Stimulated activated CD4-positive, alpha-beta T cell treated with anti-CD3 and anti-CD28 coated beads, Interleukin-2, amount 100 ng/mL, for 24 hours (primary cell): ENCODE data around the gene PTPN14.
"Not testable (repeated sequence)": the region's sequence is repeated elsewhere in the genome, so short reads cannot be mapped to it uniquely, and the experiment has no call there.

ENCODE experiments used
- DNase-seq, 2 donors: peaks; one replicate each; pipeline ENCODE4 v3.0.0-alpha.2; 2020

The PTPN14 gene

GRCh38 chr1:214540324-214540723 is 11.1 kb downstream of the PTPN14 start:
- no peak for DNase-seq

- no peak for DNase-seq
Observed at GRCh38 chr1:214538496-214538895, 12.9 kb downstream of the PTPN14 start.

DNA sequence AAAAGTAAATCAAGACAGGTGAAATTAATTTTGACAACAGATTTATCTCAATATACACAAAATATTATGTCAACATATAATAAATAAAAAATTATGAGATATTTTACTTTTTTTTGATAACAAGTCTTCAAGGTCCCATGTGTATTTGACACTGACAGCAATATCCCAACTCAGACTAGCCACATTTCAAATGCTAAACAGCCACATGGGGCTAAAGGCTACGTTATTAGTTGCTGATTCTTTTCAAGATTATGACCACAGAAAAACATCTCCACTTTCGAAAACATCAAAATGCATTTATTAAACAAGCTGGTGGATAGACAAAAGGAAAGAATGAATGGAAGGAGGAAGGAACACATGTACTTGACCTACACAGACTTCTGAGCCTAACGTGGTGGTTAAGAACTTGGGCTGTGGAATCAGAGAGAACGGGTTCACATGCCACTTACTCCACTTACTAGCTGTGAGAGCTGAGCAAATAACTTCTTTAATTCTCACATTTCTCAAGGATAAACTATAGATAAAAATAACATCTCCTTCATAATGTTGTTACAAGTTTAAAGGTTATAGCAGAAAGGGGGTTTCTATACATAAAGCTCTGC is 13.4 kb downstream of the PTPN14 start:
- DNase-seq, result no peak

DNA sequence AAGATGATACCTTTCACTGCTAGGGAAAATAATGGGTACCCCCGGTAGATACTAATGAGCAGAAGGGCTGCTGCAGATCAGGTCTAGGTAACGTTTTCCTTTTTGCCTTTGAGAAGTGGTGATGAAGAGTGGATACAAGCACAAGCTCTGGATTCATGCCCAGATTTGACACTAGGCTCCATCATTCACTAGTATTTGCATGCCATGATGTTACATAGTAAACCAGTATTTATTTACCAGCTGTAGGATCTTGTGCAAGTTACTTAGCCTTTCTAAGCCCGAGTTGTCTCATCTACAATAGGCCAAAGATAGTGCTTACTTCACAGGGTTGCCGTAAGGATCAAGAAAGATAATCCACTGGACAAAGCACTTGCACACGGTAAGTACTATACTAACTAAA is 14.2 kb downstream of the PTPN14 start:
- no peak for DNase-seq

DNA sequence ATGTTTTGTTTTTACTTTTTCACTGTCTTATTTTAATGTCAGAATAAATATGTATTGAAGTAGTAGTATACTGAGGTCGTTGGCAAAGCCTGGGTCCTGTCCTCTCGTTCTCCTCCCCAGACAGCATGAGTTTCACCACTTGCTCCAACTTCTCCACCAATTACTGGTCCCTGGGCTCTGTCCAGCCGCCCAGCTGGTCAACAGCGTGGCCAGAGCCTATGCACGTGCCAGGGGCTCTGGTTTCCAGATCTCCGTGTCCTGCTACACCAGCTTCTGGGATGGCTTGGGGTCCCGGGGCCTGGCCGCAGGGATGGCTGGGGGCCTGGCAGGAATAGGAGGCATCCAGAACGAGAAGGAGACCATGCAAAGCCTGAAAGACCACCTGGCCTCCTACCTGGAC is 19.3 kb downstream of the PTPN14 start:
- DNase-seq, result no peak

DNA sequence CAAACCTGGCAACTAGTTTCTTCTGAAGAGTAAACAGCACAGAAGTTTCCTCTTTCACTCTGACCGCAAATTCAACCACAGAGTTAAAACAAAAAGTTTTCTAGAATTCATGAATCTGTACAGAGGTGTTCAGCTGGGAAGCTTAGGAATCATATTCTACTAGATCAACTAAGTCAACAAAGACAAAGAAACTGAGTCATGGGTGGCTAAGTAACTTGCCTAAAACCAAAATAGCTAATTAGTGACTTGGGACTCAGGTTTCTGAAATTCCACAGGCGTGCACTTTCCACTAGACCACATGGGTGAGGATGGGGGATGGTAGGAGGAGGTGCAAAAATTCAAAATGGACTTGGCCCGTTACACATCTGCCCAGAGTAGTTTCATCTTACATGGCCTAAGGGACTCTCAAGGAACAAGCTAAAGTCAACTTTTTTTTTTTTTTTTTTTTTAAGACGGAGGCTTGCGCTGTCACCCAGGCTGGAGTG is 25.8 kb downstream of the PTPN14 start:
- DNase-seq, result no peak

DNA sequence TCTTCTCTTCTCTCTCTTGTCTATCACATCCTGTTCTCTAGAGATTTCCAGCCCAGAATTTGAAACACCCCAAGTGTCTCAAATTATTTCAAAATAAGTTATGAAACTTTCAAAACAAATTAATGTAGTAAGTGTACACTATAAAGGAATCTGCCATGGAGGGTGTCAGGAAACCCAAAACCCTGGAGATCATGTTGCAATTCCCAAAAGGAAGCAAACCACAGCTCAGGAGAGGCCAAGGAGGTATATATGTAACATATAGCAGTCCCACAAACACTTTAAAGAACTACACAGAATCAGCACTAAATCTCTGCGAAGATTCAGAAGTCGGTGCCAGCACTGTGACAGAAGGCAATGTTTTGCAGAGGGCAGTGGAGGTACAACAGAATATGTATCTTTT is 26.6 kb downstream of the PTPN14 start:
- no peak for DNase-seq

DNA sequence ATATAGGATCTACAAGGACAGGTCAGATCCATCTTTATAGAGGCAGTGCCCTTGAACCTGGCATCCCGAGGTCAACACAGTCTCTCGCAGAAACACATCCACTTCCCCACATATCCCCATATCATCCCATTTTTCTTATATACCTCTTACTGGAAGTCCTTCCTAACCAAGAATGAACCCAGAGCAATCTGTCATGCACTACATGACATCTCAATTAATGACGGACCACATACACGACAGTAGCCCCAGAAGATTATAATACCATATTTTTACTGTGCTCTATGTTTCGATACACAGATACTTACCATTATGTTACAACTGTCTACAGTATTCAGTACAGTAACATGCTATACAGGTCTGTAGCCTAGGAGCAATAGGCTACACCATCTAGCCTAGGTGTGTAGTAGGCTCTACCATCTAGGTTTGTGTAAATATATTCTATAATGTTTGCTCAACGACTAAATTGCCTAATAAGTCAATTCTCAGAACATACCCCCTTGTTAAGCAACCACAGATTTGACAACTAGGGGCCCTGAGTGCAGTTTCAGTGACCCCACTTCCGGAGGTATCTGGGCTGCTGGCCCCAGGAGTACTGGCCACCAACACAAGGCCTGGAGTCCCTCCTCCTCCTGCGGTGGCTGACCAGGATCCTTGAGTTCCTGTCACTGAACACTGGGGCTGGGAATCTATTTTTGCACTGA is 28.1 kb downstream of the PTPN14 start:
- no peak for DNase-seq

- DNase-seq, result not testable (repeated sequence)
Observed at GRCh38 chr1:214521458-214521857, 29.9 kb downstream of the PTPN14 start.

DNA sequence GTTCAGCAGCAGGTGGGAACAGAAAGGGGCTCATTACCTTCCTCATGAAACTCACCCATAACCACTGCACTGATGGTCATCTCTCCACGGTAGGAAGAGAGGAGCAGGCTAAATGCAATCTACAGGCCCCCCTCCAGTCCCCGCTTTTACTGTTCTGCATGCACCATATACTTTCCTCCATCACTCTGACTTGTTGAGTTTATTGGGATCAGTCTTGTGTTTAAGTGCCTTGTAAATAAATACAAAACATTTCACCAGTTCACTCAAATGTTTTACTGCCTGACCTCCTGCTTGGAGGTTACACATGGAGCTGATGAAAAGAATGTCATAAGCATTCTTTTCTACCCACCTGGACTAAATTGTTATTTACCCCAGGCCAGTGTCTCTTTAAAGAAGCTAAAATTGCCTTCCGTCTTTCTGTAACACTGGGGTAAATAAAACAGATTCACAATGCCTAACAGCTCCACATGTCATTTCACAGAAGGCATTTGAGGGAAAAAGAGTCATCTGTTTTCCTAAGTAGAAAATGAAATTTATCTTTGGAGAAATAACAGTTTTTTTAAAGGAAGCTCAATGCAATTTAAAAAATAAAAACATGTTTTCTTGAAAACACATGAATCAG is 30.7 kb downstream of the PTPN14 start:
- DNase-seq, result no peak

- no peak for DNase-seq
Observed at GRCh38 chr1:214518361-214518760, 33.0 kb downstream of the PTPN14 start.

DNA sequence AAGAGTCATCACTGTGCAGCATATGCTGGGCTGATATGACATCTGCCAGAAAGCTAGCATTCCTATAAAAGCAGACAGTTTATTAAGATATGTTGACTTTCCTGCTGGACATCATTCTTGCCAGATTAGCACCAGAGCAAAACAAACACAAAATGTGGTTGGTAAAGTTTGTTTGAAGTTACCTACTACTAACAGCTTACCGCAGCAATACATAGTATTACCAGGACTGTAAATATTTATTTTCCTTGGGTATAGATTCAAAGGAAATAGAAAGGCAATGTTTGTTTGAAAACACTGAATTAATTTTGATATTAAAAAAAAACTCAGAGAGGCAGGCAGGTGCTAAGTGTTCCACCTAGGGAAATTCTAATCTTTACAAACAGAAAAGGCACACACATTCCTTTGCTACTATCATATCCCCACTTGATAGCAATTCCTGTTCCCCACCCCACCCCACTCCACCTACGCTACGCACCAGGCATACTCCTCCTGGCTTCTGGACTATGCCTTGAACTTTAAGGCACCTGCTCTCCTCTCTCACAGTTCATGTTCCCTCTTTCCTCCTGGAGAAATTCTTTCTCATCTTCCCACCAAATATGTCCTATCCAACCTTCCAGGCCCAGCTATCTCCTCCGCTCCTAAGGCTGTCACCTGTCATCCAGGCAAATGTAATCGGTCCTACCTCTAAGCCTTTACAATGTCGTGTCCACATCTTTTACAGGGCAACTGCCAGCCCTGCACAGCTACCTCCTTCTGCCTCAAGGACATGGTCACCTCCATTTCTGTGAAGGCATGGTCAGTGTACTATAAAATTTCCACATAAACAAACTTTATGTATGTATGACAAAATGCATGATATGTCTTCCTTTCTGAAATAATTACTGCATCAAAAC is 34.7 kb downstream of the PTPN14 start:
- DNase-seq, result no peak

DNA sequence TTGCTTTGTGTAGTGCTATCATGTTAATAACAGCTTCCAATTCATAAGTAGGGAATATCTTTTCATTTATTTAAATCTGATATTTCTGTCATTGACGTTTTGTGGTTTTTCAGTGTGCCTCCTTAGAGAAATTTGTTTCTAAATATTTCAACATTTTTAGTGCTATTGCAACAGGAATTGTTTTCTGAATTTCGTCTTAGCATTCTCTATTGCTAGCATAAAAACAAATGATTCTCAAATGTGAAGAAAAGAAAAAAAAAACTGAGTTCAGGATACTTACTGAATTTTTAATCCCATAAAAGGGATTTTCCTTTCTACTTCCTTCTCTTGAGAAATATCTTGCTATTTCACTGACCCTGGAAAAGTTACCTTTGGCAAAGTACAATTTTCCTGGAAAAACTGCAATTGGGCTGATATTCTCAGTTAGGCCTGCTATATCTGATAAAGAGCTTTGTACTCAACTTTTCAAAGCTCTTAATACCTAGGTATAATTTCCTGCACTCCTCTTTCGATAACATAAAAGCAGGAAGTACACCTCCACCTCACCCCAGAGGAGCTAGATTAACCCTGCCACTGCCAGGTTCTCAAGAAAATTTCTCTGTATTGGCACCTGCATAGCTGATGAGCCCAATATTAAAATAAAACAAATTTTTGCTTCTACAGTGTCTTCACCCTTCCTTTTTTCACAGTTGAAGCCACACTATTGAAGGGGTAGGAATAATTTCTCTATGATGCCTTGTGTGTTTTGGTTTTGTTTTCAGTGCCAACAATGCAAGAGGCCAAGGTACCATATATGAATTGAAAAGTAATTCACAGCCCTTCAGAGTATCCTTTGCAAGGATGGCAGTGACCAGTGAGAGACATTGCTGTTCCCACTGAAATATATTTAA is 35.6 kb downstream of the PTPN14 start:
- DNase-seq, result no peak

GRCh38 chr1:214514819-214515383 is 36.5 kb downstream of the PTPN14 start:
- DNase-seq, result no peak

DNA sequence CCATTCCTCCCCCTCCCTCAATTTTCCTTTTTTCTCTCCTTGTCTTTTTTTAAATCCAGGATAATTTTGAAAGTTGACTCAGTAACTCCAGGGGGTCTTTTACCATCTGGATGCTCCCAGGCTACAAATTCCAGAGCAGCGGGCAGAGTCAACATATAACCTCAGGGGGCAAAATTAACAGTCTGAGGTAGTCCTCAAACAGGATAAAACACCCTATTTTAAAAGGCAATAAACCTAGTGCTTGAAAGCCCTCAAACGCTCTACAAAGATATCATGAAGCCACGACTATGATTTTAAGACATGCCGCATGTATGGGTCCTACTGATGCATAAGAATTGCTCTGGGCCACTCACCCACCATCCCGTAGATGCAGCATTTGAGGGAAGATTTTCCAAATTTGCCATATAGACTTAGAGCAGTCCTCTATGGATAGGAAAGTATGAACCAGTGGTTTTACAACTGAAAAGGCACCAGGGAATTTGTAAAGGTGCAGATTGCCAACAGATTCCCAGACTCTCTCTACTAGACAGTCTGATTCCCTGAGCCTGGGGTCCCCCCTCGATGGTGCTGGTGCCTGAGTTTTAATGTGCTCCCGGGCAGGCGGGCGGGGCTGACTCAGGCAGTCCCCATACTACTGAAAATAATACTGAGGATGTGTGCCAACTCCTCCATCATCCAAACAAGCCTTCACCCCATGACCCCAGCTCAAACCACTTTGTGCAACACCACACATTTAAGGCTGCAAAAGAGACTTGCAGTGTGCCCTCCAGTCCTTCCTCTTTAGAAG is 37.2 kb downstream of the PTPN14 start:
- DNase-seq, result no peak

DNA sequence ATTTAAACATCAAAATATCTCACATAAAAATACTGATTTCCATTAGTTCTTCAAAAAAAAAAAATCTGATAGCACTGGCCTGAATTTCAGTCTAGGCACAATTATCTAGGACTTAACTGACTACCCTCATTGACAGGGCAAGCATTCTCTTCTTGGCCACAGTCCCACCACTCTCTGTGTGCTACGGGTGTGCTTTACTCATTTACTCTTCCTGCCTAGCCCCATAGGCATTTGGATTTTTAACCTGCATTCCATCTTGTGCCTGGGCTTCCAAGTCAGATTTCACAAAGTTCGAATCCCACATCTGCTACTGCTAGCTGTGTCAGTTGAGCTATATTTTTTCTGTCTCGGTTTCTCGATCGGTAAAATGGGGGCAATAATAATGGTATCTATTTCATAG is 38.0 kb downstream of the PTPN14 start:
- DNase-seq, result no peak

DNA sequence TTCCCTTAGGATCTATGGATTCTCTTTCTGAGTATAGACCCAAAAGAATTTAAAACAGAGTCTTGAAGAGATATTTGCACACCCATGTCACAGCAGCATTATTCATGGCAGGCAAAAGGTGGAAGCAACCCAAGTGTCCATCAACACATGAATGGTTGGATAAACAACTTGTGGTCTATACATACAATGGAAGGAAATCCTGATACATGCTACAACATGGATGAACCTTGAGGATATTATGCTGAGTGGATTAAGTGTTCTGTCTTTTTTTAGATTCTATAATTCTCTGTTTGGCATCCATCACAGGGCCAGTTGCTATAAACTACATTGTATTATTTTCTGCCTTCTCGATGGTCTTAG is 39.8 kb downstream of the PTPN14 start:
- DNase-seq, result no peak

GRCh38 chr1:214510914-214511638 is 40.3 kb downstream of the PTPN14 start:
- DNase-seq, result no peak

GRCh38 chr1:214510477-214510876 is 40.9 kb downstream of the PTPN14 start:
- no peak for DNase-seq

DNA sequence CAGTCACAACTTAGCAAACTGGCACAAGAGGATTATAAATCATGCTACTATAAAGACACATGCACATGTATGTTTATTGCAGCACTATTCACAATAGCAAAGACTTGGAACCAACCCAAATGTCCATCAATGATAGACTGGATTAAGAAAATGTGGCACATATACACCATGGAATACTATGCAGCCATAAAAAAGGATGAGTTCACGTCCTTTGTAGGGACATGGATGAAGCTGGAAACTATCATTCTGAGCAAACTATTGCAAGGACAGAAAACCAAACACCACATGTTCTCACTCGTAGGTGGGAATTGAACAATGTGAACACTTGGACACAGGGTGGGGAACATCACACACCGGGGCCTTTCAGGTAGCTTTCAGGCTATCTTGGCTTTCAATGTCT is 41.8 kb downstream of the PTPN14 start:
- not testable (repeated sequence) for DNase-seq
